Right hindlimb (tissue), 1 donor: ENCODE measurements around the gene PPP1R9A.

ENCODE experiments used
- DNase-seq: peaks from one replicate; pipeline ENCODE4 v3.0.0-alpha.2; 2018

Gene PPP1R9A

GRCh38 chr7:95209276-95209675 is 301.9 kb downstream of the PPP1R9A start:
- DNase-seq = no peak

- DNase-seq = no peak
Observed at GRCh38 chr7:95209788-95210187, 302.4 kb downstream of the PPP1R9A start.

GRCh38 chr7:95213148-95213547 is 305.8 kb downstream of the PPP1R9A start:
- no peak for DNase-seq

GRCh38 chr7:95213809-95214492 is 306.6 kb downstream of the PPP1R9A start:
- peak; percentile 92 for DNase-seq

GRCh38 chr7:95219721-95220120 is 312.3 kb downstream of the PPP1R9A start:
- no peak for DNase-seq

GRCh38 chr7:95220328-95220727 is 312.9 kb downstream of the PPP1R9A start:
- DNase-seq = peak; percentile 72

GRCh38 chr7:95225301-95225700 is 317.9 kb downstream of the PPP1R9A start:
- no peak for DNase-seq

GRCh38 chr7:95229301-95229700 is 321.9 kb downstream of the PPP1R9A start:
- DNase-seq = no peak

GRCh38 chr7:95238252-95238943 is 331.0 kb downstream of the PPP1R9A start:
- no peak for DNase-seq

GRCh38 chr7:95240921-95241320 is 333.5 kb downstream of the PPP1R9A start:
- DNase-seq = no peak

GRCh38 chr7:95242266-95242665 is 334.9 kb downstream of the PPP1R9A start:
- no peak for DNase-seq

- DNase-seq = no peak
Observed at GRCh38 chr7:95244616-95245015, 337.2 kb downstream of the PPP1R9A start.

- no peak for DNase-seq
Observed at GRCh38 chr7:95245828-95246500, 338.6 kb downstream of the PPP1R9A start.

GRCh38 chr7:95246831-95247370 is 339.5 kb downstream of the PPP1R9A start:
- peak; percentile 73 for DNase-seq

GRCh38 chr7:95250571-95250970 is 343.2 kb downstream of the PPP1R9A start:
- peak; percentile 60 for DNase-seq

- DNase-seq = no peak
Observed at GRCh38 chr7:95251966-95252365, 344.6 kb downstream of the PPP1R9A start.

- no peak for DNase-seq
Observed at GRCh38 chr7:95253986-95254385, 346.6 kb downstream of the PPP1R9A start.

GRCh38 chr7:95255691-95256090 is 348.3 kb downstream of the PPP1R9A start:
- no peak for DNase-seq

GRCh38 chr7:95261895-95262415 is 354.6 kb downstream of the PPP1R9A start:
- DNase-seq = no peak

GRCh38 chr7:95262875-95263274 is 355.5 kb downstream of the PPP1R9A start:
- DNase-seq = no peak

GRCh38 chr7:95263785-95264362 is 356.5 kb downstream of the PPP1R9A start:
- DNase-seq = peak; percentile 27

- no peak for DNase-seq
Observed at GRCh38 chr7:95264363-95264891, 357.0 kb downstream of the PPP1R9A start.

- no peak for DNase-seq
Observed at GRCh38 chr7:95265634-95266033, 358.2 kb downstream of the PPP1R9A start.
